GM18499 (cell line): Measurements from ENCODE around the gene PHAF1.
"Not testable (repeated sequence)": the region's sequence is repeated elsewhere in the genome, so short reads cannot be mapped to it uniquely, and the experiment has no call there.

Experiments
- ATAC-seq: cut with Tn5 transposase; IDR thresholded peaks from one replicate; pipeline ENCODE4 v1.9.1; 2021; ENCODE audit warnings: moderate number of reproducible peaks; ENCODE audit not compliant: insufficient read depth, unreplicated experiment

Gene PHAF1

DNA sequence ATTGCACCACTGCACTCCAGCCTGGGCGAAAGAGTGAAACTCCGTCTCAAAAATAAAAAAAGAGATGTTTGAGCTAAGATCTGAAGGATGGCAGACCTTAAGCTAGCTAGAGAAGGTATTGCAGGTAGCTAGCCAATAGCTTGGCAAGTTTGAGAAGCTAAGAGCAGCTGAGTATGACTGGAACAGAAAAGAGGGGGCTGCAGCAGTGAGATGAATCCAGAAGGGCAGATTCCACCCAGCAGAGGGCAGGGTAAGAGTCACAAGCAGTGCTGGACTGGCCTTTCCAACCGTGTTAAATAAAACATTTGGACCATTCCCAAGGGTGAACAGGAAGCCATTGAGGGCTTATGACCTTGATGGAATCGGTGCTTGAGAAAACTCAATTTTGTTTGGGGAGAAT lies 5.7 kb upstream of the PHAF1 start:
- no peak for ATAC-seq

GRCh38 chr16:67104845-67105244 lies 4.9 kb upstream of the PHAF1 start:
- no peak for ATAC-seq

GRCh38 chr16:67105246-67105645 lies 4.5 kb upstream of the PHAF1 start:
- no peak for ATAC-seq

DNA sequence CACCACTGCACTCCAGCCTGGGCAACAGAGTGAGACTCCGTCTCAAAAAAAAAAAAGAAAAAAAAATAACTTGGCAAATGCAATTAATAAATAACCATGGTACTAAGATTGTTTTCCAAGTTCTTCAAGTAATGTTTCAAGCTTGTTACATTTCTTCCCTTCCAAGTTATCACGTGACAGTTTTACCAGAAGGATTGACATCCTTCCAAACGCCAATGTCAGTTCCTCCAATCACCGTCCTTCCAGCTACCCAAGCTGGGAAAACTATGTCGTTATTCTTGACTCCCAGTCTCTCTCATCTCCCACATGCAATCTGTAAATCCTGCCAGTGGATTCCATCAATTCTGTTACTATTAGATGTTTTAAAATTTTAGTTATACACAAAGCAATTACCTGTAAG lies 3.9 kb upstream of the PHAF1 start:
- ATAC-seq = no peak

GRCh38 chr16:67108489-67108888 lies 1.3 kb upstream of the PHAF1 start:
- ATAC-seq = no peak

DNA sequence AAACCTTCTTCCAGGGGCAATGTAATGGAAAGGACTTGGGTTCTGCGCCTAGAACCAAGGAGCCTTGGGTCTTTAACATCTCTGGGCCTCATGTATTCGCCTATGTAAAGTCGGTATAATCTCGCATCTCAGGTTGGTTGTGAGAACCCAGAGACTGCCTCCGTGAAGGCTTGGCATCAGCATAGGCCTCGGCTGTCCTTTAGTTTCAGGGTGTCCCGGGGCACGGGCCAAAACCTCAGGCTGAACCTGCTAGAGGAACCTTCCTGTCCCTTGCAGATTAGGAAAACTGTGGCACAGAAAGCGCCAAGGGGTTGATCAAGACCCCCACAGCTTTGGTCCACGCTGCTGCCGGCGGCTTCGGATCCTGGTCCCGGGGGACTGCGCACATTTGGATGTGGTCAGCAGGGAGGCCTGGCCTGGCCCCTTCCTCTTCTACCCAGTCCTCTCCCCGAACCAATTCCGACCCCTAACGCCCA lies 772 bp upstream of the PHAF1 start:
- no peak for ATAC-seq

GRCh38 chr16:67111951-67112444 lies 2.3 kb downstream of the PHAF1 start:
- ATAC-seq = no peak

DNA sequence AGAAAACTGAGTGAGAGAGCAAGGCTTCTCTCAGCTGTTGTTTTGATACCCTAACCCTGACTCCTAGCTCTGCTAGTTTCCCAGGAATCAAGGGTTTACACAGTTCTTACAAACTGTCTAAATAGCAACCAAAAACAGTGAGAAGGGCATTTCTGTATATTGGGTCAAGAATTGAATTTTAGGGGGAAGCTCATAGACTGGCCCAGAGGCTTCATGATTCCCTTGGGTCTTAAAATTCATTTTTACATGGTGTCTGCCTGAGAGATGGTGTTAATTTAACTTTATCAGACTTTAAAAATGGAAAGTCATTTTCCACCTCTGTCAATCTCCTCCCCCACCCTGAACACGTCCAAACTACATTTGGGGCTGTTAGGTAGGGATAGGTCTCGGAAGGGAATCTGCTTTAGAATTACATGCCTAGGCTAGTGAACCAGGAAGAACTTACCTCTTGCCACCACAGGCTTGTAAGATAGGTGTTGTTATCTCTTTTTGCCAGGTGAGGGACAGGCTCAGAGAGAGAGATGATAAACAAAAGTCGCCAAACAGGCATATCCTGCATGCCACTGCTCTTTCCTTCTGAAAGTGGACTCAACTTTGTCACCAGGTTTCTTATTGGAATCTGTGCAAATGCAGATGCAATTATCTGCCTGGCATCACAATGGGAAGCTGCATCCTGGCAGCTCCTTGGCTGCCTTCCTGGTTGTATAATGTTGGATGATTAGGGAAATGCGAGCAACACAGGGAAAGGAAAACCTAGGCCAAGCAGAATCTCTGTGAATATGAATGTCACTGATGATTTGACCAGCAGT lies 3.1 kb downstream of the PHAF1 start:
- no peak for ATAC-seq

DNA sequence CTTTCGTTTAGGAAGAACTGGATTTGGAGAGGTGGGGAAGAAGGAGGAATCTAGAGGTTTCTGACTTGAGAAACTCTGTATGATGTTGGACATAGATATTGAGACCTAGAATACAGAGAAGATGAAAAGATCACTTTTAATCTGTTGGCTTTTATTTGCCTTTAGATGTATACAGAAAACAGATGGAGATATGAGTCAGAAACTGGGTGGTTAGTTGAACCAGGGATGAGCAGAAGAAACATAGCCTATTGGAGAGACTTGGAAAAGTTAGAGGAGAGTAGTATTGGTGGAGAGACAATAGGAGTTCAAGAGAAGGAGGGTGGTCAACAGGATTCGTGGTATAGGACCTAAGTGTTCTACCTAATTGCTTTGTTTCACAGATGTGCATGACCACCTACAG lies 5.1 kb downstream of the PHAF1 start:
- ATAC-seq = no peak

DNA sequence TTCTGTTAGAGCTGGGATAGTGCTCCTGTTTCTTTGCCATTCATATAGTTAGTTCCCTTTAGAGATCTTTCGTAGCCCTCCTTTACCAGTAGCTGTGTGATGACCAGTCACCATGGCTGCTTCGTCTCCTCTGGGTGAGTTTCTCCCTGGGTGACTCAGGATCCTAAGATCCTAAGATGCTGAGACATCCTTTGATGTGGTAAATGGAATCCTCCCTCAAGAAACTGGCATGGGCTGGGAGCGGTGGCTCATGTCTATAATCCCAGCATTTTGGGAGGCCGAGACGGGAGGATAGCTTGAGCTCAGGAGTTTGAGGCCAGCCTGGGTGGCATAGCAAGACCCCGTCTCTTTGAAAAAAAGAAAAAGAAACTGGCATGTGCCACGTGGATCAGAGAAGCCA lies 5.9 kb downstream of the PHAF1 start:
- ATAC-seq = no peak

- ATAC-seq = no peak
These were observed 6.9 kb downstream of the PHAF1 start for GRCh38 chr16:67116388-67117311.

DNA sequence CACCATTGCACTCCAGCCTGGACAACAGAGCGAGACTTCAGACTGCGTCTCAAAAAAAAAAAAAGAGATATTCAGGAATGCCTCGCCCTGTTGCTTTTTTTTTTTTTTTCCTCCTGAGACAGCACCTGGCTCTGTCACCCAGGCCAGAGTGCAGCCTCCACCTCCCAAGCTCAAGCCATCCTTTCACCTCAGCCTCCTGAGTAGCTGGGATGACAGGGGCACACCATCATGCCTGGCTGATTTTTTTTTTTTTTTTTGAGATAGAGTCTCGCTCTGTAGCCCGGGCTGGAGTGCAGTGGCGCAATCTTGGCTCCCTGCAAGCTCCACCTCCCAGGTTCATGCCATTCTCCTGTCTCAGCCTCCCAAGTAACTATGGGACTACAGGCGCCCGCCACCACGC lies 8.0 kb downstream of the PHAF1 start:
- no peak for ATAC-seq

DNA sequence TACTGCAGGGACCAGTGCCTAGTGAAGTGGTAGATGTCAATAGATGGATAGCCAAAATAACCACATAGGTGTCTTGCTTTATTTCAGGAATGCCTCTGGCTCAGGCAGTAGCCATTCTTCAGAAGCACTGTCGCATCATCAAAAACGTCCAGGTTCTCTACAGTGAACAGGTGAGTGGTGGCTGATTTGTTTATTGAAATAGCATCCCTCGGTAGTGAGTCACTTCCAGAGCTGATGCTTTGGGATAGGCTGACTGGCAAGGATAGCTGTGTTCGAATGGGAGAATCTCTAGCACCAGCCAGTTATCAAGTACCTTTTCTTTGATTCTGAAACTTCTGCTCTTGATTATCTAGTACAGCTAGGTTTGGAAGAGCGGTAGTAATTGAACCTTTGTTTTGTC lies 10.3 kb downstream of the PHAF1 start:
- ATAC-seq = no peak

DNA sequence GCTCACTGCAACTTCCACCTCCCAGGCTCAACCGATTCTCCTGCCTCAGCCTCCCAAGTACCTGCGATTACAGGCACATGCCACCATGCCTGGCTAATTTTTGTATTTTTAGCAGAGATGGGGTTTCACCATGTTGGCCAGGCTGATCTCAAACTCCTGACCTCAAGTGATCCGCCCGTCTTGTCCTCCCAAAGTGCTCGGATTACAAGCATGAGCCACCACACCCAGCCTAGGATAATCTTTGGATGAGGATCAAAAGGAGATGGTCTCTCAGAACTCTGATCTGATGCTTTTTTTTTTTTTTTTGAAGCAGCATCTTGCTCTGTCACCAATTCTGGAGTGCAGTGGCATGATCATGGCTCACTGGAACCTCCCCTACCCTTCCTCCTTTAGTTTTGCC lies 13.1 kb downstream of the PHAF1 start:
- ATAC-seq = not testable (repeated sequence)

DNA sequence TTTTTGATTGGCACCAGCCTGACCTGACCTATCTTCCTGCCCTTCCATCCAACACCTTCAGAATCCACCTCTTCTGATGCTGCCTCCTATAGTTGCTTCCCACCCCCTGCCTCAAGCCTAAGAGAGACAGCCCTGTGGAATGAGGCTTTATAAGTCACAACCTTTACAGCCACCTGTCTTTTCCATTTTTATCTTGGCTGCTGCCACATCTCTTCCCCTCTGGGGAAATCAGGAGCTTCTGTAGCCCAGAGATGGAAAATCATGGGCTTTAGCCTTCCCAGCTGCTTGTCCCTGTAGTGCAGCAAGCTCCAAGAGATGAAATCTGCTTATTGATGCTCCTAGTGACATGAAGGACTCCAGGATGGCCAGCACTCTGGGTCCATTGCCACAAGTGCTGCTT lies 18.7 kb downstream of the PHAF1 start:
- no peak for ATAC-seq

DNA sequence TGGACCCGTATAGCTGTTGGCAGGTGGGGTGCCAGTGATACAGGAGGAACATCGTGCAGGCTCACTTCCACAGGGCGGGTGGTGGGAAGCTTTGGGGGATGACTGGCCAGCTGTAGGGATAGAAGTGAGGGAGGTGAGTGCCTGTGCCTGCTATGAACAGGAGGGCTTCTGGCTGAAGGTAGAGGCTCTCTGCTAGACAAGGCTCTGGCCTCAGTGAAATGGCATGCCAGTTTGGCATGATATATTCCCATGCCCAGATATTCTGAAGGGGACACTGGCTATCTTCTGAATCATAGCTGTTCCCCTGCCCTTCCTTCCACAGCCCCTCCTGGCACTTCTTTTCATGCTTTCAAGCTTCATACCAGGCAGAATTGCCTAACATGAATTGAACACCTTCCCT lies 19.1 kb downstream of the PHAF1 start:
- ATAC-seq = no peak

DNA sequence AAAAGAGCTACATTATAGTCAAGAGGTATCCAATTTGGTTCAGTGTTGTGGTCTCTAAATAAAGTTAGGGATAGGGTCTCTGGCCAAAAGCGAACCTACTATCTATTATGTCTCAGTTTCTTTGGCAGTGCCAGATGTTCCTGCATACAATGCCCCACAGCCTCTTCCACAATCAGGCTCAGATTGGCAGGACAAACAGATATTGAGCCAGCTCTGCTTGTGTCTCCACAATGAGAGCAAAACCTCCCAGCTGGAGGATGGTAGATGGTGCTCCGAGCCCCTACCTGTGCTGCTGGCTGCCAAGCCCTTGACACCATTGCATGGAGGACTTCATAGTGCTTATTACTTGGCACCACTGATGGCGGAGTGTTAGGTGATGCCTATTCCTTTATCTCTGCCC lies 19.7 kb downstream of the PHAF1 start:
- no peak for ATAC-seq

GRCh38 chr16:67137605-67138004 lies 27.9 kb downstream of the PHAF1 start:
- ATAC-seq = no peak

GRCh38 chr16:67141391-67141790 lies 31.6 kb downstream of the PHAF1 start:
- no peak for ATAC-seq

GRCh38 chr16:67142342-67142741 lies 32.6 kb downstream of the PHAF1 start:
- no peak for ATAC-seq

GRCh38 chr16:67144943-67145342 lies 35.2 kb downstream of the PHAF1 start:
- no peak for ATAC-seq
